A549 treated with AZD2906 at 1 μM for 4 hours (cell line): ENCODE data around the gene TXNDC11. TPM values are rescaled to one million over a fixed set of nuclear protein-coding genes. Genes with fewer than 3 reads are reported as not detected.

Experiments
- total RNA-seq: library from RNA; stranded (reverse); fragments of 200-300 nt; extraction: Qiagen RNA extraction; gene quantifications from 5 replicates; pipeline ENCODE4 v1.2.3, GENCODE V29; 2022

Gene TXNDC11
- 39.1 to 46.4 TPM (median 44.7 TPM) in 5 replicates for total RNA-seq

GRCh38 chr16:11742536-11743307, at the start of gene TXNDC11:
Gene TXNDC11 (minus strand): TSS chr16:11742857. CDS start chr16:11742730, 127 bp downstream.

GRCh38 chr16:11667824-11668622, 74.6 kb downstream of the TXNDC11 start, which contains the start of gene SNN:
Gene SNN (plus strand): TSS chr16:11668455. CDS start chr16:11676060, 7,605 bp downstream.

Other genes starting within 250 kb of the TXNDC11 start
- gene LITAF, start 155.9 kb downstream of the TXNDC11 start, total RNA-seq = 179 to 190 TPM (median 188 TPM) in 5 replicates
- gene SNN, start 74.4 kb downstream of the TXNDC11 start, total RNA-seq = 22.6 to 25.8 TPM (median 25.3 TPM) in 5 replicates
- 24.8 to 36.6 TPM (median 27.5 TPM) in 5 replicates for gene ZC3H7A, start 54.4 kb upstream of the TXNDC11 start, total RNA-seq
- 185 to 275 TPM (median 207 TPM) in 5 replicates for gene RSL1D1, start 108.7 kb upstream of the TXNDC11 start, total RNA-seq
- 166 to 209 TPM (median 167 TPM) in 5 replicates for gene GSPT1, start 173.1 kb upstream of the TXNDC11 start, total RNA-seq
- 1.8 to 2.6 TPM (median 2.3 TPM) in 5 replicates for gene NPIPB2, start 199.2 kb upstream of the TXNDC11 start, total RNA-seq
- not detected in 5 replicates for gene TNFRSF17, start 222.4 kb upstream of the TXNDC11 start, total RNA-seq
- 2.4 to 2.8 TPM (median 2.6 TPM) in 5 replicates for gene SNX29, start 233.9 kb upstream of the TXNDC11 start, total RNA-seq